Mucosa of gallbladder (tissue), 1 donor: ENCODE data around the gene CXCL17. TPM values are rescaled to one million over a fixed set of nuclear protein-coding genes. Genes with fewer than 3 reads are reported as not detected.
"Not testable (repeated sequence)": the region's sequence is repeated elsewhere in the genome, so short reads cannot be mapped to it uniquely, and the experiment has no call there.

Experiments
- DNase-seq: peaks from one replicate; pipeline ENCODE4 v3.0.0-alpha.2; 2020; ENCODE audit warnings: low spot score
- total RNA-seq: library from RNA; stranded (reverse); gene quantifications from one replicate; pipeline ENCODE4 v1.2.1, GENCODE V29; 2021
- donor health status: DM: no; HTN: no; CAD: no.

Gene CXCL17
- total RNA-seq, 1 donor from 2014 or later = 2.1 TPM

DNA sequence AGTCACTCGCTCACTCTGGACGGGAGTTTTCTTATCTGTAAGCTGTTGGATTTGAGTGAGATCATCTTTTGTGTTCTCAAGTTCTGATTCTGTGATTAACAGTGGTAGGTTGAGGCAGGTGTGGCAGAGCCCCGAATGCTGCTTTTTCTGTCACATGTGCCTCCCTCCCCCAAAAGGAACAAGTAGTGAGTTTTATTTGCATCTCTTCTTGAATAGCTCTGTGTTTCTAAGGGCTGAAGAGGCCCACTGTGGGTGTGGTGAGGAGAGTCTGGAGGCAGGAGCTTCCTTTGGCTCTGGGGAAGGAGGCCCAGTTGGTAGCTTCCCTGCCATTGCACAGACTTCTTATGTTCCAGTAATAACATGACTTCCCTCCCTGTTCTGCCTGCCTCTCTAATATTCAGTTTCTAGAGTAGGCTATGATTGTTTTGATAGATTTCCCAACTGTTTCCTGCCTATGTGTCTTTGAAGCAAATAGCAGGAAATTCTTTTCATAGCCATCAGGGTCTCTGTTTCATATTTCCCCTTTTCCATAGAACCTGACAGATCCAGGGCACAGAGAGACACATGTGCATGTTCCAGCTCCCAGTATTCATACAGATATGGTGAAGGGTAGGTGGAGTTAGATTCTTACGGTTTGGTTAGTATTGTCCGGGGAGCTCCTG lies 23.9 kb upstream of the CXCL17 start:
- no peak for DNase-seq

DNA sequence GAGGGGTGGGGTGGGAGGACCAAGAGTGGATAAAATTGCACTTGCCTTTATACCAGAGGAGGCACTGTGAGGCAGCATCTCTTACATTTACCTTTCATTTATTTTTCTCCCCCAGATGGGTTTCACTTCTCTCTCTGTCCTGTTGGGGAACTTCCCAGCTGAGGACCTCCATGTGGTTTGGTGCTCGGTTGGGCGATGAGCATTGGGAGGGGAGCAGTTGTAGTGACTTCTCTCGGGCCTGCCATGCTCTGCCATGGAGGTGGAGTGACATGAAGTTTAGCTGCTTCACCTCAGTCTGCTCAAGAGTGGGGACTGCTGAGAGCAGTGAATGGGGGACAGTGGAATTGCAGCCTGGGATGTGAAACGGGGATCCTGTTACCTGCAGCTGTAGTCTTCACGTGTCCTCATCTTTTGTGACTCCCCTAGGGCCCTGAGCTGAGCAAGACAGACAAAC lies 23.1 kb upstream of the CXCL17 start:
- no peak for DNase-seq

DNA sequence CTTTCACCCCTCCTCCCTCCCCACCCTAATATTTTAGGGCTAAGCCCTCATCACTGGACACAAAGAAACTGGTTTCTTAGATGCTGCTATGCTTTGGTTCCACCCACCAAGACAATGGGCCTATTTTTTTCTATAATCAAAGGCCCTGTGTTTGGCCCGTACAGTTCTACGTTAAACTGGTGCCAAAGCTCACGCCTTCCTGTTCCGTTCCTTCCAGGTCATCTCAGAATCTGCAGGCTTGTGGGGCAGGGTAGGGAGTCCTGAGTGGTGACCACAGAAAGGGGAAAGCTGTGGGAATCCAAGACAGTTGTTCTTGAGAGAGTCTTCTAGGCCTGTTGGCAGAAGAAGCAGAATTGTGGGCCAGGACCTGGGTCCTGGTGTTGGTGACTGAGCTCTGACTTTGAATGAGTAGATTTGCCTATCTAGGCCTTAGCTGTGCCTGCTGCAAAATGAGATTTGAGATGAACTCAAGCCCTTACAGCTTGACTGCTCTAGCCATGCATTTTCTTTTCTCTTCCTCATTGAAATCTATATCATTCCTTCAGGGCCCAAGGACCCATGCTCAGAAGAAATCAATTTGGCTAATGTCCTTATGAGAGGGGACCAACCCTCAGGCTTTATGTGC lies 19.1 kb upstream of the CXCL17 start:
- DNase-seq = no peak

DNA sequence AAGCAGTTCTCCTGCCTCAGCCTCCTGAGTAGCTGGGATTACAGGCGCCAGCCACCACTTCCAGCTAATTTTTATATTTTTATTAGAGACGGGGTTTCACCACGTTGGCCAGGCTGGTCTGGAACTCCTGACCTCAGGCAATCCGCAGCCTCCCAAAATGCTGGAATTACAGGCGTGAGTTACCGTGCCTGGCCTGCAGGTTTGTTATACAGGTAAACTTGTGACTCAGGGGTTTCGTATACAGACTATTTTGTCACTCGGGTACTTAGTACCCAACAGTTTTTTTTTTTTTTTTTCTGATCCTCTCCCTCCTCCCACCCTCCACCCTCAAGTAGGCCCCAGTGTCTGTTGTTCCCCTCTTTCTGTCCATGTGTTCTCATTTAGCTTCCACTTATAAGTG lies 18.5 kb upstream of the CXCL17 start:
- DNase-seq = not testable (repeated sequence)

DNA sequence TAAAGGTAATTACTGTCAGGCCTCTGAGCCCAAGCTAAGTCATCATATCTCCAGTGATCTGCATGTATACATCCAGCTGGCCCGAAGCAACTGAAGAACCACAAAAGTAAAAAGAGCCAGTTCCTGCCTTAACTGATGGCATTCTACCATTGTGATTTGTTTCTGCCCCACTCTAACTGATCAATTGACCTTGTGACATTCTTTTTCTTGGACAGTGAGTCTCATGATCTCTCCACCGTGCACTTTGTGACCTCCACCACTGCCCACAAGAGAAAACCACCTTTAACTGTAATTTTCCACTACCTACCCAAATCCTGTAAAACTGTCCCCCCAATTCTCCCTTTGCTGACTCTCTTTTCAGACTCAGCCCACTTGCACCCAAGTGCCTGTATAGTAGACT lies 17.2 kb upstream of the CXCL17 start:
- no peak for DNase-seq

DNA sequence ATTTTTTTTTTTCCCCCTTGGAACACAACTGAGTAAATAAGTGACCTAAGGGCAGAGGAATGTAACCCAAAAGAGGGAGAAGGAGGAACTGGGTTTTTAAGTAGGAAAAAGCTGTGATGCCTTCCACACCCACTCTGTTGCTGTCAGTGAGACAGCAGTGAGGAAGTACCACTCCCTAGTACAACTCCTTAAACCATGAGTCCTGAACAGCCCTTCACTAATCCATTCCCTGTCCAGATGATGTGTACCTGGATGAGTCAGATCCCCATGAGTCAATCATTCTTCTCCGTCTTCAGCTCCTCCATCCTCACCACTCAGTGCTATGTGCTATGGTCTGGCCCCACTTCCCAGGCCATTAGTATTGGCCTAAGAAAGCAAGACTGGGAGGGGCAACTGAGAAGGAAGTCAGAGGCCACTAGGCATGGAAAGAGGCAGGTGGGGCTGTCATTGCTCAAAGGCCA lies 12.9 kb upstream of the CXCL17 start:
- DNase-seq = no peak

DNA sequence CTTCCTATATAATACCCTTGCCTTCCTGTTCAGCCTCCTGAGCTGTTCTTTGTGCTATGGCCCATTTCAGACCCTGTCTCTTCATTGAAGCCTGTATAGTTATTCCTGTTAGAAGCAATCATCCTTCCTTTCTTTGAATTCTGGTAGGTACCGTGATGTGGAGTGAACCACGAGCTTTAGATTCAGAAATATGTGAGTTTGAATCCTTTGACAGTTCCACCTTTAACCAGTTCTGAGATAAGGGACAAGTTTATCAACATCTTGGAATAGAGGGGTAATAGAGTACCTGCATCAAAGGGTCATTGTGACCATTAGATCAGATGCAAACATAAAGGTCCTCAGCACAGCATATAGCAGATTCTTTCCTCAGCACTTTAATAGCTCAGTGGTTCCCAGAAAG lies 12.3 kb upstream of the CXCL17 start:
- no peak for DNase-seq

DNA sequence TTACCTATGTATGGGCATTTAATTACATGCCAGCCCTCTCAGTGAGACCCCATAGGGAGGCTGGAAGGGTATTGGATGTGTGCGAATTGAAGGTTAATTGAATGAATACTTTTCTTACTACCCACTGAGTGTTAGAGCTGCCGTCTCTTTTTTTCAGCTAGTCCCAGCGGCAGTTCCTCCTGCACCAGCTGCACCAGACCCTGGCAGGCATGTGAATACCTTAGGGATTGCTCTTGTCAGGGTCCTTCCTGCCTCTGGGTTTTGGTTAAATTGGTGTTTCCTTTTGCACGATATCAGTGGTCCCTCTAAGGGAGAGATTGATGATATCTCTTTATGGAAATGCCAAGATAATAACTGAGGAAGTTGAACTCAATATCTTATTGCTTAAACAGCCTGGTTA lies 9.8 kb upstream of the CXCL17 start:
- no peak for DNase-seq

DNA sequence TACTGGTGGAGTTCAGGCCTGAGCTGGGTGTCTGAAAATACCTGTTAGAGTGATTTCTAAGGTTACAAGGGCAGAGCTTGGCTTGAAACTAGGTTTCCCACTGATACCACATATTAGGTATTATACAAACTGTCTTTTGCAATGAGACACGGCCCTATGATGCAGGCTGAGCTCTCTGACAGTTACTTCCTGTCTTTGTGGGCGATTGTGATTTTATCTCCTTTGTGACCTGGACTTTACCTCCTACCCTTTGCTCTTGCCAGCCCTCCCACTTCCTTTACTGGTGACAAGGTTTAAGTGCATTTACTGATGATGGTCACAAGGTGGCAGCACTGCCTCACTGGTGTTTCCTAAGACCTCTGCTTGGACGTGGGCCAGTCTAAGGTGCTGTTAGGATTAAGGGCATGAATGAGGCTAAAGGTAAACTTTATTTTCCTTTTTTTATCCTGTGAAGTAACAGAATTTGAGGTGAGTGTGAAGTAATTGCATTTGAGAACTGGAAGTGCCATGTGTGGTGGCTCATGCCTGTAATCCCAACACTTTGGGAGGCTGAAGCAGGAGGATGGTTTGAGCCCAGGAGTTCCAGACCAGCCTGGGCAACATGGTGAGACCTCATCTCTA lies 7.7 kb upstream of the CXCL17 start:
- DNase-seq = peak; percentile 93

DNA sequence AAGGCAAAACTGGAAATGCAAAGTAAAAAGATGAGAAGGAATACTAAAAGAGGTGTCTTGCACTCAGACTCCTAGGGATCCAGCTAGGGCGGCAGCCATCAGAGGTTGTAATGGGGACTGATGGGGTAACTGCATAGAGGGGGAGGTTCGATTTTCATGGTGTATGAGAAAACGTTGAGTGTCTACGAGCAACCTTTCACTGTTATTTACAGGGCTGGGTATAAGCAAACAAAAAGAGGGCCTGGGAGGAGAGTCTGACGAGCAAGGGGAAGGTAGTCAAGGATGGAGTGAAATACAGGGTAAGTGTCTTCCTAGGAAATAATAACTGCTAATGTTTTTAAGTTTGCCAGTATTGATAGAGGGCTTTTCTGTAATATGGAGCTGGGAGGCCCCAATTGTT lies 5.6 kb upstream of the CXCL17 start:
- DNase-seq = not testable (repeated sequence)

DNA sequence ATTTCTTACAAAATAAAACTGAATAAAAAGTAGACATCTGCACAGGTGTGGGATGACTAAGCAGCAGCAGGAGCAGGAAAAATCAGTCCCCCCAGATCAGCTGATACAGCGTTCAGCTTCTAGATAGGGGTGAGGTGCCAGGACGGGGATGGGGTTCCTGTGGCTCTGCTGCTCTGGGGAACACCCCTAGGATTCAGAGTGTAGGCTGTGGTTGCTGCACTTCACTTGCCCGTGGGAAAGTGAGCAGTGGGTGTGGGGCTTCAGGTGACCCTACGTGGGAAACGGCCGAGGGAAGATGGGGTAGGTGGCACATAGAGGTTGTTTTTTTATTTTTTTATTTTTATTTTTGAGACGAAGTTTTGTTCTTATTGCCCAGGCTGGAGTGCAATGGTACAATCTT lies 3.2 kb upstream of the CXCL17 start:
- no peak for DNase-seq

DNA sequence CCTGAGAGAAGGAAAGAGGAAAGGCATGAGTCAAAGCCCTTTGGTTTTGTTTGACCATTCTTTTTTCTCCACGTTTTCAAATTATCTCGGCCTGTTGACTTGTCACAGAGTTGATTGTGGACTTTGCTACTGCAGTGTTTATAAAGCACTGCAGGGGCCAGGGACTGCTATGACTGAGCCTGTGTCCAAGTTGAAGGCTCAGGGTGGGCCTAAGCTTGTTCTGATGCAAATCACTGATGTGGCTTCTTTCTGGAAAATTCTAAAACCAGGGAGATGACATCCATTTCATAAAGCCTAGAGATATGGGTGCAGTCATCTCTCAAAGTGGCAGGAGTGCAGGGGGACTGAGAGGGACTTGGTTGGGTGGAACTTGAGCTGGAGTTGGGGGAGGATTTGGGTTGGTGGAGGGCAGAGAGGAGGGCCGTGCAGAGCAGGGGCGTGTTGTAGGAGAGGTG lies 1.2 kb upstream of the CXCL17 start:
- no peak for DNase-seq

DNA sequence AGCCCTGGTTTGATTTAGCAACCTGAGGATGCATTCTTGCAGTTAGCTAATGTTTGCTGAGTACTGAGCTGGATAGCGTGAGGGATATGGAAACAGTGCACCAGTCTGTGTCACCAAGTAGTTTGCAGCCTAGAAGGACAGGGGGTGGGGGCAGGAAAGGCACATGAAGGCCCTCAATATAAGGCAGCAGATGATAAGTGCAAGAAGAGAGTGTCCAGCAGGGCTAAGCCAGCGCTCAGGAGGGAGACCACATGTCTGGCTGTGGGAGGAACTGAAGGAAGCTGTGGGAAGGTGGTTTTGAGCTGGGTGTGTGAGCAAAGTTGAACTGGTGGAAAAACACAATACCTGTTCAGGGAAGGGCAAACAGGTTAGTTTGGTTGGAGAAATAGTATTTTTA lies 1.7 kb downstream of the CXCL17 start:
- no peak for DNase-seq

DNA sequence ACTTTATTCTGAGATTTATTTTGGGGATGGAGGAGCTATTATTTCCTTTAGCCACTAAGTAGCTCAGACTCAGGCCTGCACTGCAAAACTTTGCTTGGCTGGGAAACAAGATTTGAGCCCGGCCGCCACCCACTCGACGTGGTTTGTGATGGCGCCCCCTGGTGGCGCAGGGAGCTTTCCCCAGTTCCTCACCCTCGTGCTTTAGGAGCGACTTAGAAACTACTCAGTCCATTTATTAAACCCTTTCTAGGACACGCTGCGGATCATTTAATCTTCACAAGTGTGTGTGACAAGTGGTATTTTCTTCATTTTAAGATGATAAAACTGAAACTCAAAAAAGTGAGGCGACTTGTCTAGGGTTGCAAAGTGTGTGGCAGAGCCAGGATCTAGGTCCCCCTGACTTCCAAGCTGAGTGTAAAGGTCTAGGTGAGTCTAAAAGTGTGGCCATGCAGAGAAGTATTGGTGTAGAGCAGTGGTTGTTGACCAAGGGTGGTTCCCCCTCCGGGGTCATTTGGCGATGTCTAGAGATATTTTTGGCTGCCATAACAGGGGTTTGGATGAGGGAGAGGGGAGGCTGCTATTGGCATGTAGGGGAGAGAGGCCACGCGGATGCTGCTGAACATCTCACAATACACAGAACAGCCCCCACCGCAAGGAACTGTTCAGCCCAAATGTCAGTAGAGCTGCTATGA lies 2.2 kb downstream of the CXCL17 start:
- DNase-seq = peak; percentile 71

DNA sequence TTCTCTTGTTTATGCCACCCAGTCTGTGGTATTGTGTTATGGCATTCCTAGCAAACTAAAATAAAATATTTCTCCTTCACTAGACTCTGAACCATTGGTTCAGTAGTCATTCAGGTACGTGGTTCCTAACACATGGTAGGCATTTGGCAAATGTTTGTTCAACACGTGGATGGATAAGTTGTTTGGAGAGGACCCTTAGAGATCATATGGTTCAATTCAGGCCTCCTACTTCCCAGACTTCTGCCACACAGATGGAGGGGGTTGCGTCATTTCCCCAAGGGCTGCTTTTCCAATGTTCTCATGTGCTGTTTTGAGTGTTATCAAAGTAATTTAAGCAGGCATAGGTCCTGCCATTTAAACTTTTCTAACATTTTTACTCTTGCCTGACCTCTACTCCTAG lies 6.7 kb downstream of the CXCL17 start:
- DNase-seq = no peak

DNA sequence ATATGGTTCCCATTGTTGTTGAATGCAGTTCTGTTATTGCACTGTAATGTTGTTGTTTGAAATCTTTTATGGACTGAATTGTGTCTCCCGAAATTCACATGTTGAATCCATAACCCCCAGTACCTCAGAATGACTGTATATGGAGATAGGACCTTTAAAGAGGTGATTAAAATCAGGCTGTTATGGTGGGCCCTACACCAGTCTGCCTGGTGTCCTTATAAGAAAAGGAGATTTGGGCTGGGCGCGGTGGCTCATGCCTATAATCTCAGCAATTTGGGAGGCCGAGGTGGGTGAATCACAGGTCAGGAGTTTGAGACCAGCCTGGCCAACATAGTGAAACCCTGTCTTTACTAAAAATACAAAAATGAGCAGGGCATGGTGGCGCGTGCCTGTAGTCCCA lies 7.4 kb downstream of the CXCL17 start:
- DNase-seq = no peak

DNA sequence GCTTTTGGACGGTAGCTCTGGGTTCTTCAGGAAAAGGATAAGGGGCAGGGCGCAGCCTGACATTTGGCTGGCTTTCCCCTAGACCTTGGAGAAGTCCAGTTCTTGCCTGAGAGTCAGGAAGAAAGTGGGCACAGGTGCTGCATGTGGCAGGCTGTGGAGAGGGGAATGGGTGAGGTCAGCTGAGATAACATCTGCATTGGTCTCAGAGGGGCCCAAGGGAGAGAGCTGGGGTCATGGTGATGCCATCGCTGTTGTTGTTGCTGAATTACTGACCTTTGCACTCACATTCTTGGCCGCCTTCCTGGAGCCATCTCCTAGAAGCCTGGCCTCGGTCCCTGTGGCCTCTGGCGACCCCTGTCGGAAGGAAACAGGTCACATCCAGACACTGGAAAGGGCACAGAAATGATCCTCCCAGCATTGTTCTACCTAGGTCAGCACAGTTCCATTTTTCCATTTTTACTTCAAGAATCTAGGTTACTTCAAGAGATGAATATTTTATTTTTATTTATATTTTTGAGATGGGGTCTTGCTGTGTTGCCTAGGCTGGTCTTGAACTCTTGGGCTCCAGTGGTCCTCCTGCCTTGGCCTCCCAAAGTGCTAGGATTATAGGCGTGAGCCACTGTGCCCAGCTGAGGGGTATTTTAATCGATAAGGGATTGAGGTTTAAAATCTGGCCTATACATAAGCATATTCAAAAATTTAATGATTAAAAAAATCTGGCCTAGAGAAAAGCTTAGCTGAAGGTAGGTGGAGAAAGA lies 9.1 kb downstream of the CXCL17 start:
- DNase-seq = peak; percentile 93

DNA sequence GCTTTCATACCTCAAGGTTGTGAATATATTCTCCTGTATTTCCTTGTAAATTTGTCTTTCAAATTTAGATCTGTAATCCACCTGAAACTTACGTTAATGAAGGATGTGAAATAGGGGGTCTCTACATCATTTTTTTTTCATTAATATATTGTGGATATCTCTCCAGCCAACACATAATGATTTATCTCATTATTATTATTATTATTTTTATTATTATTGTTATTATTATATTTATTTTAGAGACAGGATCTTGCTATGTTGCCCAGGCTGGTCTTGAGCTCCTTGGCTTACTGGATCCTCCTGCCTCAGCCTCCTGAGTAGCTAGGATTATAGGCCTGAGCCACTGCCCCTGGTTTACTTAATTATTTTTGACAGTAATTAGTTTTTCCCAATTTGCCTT lies 11.3 kb downstream of the CXCL17 start:
- DNase-seq = no peak

DNA sequence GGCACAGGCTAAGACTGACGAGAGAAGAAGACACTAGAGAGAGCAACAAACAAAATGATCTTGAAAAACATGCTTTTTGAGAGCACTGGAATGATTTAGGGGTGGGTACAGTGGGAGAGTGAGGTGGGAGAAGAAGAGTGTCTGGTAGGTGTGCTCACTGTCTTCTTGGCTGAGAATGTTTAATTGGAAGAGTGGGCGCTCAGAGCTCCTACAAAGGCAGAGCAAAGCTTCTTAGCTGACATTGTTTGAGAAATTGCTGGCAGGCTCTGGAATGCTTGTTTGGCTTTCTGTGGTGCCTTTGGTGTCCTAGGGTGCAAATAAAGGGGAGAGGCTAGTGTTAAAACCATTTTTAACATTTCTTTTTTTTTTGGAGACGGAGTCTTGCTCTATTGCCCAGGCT lies 14.1 kb downstream of the CXCL17 start:
- DNase-seq = no peak

DNA sequence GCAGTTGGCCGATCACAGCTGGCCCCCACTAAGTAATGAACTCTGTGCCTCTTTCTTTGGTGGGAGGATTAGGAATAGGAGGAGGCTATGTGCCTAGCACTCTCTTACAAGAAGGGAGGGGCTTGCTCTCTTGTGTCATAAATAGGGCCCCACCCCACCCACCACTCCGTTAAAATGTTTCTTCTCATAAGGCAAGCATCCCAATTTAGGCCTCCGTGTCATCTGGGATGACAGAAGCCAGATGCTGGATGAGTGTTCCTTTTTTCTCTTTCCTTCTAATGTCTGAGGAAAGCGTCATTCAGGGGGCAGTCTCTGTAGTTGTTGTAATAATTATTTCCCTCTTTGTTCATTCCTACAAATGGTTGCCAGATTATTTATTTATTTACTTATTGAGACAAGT lies 15.4 kb downstream of the CXCL17 start, which contains the start of gene LIPE:
Gene LIPE (minus strand): TSS at position 76 of the 400 bp plus-strand sequence. CDS start 239 bp downstream, outside the sequence.
- DNase-seq = no peak

DNA sequence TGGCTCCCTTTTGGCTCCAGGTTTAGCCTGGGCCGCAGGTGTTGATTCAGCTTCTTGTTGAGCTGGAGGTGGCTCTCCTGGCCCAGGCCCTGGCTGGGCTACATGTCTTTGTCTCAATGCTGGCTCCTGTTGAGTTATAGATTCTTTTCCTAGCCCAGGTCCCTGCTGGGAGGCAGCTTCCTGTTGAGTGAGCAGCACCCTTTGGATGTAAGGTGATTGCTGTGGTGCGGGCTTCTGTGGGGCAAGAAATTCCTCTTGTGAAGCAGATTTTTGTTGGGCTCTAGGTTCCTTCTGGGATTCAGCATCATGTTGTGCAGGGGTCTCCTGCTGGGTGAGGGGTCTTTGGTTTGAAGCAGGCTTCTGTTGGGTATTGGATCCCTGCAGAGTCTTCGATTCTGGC lies 16.1 kb downstream of the CXCL17 start:
- no peak for DNase-seq

DNA sequence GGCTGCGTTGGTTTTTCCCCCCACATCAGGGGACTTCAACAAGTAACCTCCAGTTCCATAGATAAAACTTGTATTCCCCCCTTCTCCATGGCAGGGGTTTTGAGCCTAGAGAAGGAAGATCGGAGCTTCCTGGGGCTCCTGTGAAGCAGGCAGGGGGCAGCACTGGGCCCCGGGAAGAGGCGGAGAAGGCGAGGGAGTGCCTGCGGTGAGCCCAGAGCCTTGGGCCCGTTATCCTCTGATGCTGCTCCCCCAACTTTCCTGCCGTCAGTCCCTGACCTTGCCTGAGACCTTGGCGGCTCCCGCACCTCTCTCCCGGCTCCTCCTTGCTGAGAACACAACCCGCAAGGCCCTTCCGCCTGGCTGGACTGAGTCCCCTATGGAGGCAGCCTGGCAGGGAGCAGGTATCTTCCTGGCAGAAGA lies 18.0 kb downstream of the CXCL17 start:
- no peak for DNase-seq
